Activated CD4-positive, CD25-positive, alpha-beta regulatory T cell treated with anti-CD3 and anti-CD28 coated beads, Interleukin-2, amount 50 U/mL, for 24 hours (primary cell): ENCODE measurements around the gene C2orf49.

Experiments used
- ATAC-seq, 2 donors: fragments of 150-1000 bp; cut with Tn5 transposase; one replicate each; pipeline ENCODE4 v1.10.0; 2021; ENCODE audit warnings: mild to moderate bottlenecking in 1 of 2, moderate library complexity in 1 of 2

Gene C2orf49

GRCh38 chr2:105384216-105384615 lies 46.9 kb downstream of the C2orf49 start:
- ATAC-seq, result no peak

GRCh38 chr2:105384861-105385260 lies 47.5 kb downstream of the C2orf49 start:
- no peak for ATAC-seq

- ATAC-seq, result no peak
Observed at GRCh38 chr2:105385731-105386540, 48.6 kb downstream of the C2orf49 start.

- ATAC-seq, result no peak
Observed at GRCh38 chr2:105387225-105387624, 49.9 kb downstream of the C2orf49 start.

GRCh38 chr2:105388971-105389381 lies 51.6 kb downstream of the C2orf49 start:
- ATAC-seq, result no peak

GRCh38 chr2:105390454-105390853 lies 53.1 kb downstream of the C2orf49 start:
- ATAC-seq, result no peak

GRCh38 chr2:105391058-105391627 lies 53.8 kb downstream of the C2orf49 start:
- no peak for ATAC-seq

- no peak for ATAC-seq
Observed at GRCh38 chr2:105391763-105392662, 54.7 kb downstream of the C2orf49 start.

GRCh38 chr2:105393373-105394055 lies 56.2 kb downstream of the C2orf49 start:
- no peak for ATAC-seq

- no peak for ATAC-seq
Observed at GRCh38 chr2:105394951-105395611, 57.7 kb downstream of the C2orf49 start.

GRCh38 chr2:105395691-105396090 lies 58.4 kb downstream of the C2orf49 start:
- ATAC-seq, result no peak

GRCh38 chr2:105396254-105397024 lies 59.1 kb downstream of the C2orf49 start:
- ATAC-seq, result peak; percentile 75 to 78

GRCh38 chr2:105397025-105397722 lies 59.8 kb downstream of the C2orf49 start:
- no peak for ATAC-seq

- ATAC-seq, result no peak
Observed at GRCh38 chr2:105397953-105398335, 60.6 kb downstream of the C2orf49 start.

GRCh38 chr2:105398336-105399206 lies 61.2 kb downstream of the C2orf49 start, which contains the start of gene FHL2:
FHL2 (minus strand) TSS chr2:105399051; CDS start chr2:105386516, 12,535 bp downstream.
- ATAC-seq, result peak; percentile 94 to 95
